RWPE1 (cell line): Measurements from ENCODE around the gene KRTAP2-2.
A peak's percentile ranks its signal among the peaks of the same experiment; 100 is the strongest.
"Not testable (repeated sequence)": the region's sequence is repeated elsewhere in the genome, so short reads cannot be mapped to it uniquely, and the experiment has no call there.

Experiments used
- CTCF ChIA-PET: fragments of 350-600 bp; sonication (Branson Sonifier 250); formaldehyde crosslinking; extraction: SDS; loops from one replicate; lab custom pipeline; 2021; lab: Yijun Ruan, JAX
- POLR2A ChIA-PET: fragments of 400-600 bp; formaldehyde crosslinking; extraction: SDS; loops from one replicate; lab custom pipeline; 2020; ENCODE audit warnings: antibody characterized with exemption; ENCODE audit not compliant: low non-redundant PET; lab: Yijun Ruan, JAX
- DNase-seq: peaks from one replicate; pipeline ENCODE4 v3.0.0; 2012; ENCODE audit warnings: low spot score
- H3K27ac ChIP-seq: fragments of 450-650 bp; 2 replicates; pipeline ENCODE4 v1.5.1; 2017
- CTCF ChIP-seq: fragments of 450-650 bp; conservative IDR thresholded peaks from 2 replicates; pipeline ENCODE4 v1.5.1; 2017; ENCODE audit warnings: low read depth, mild to moderate bottlenecking

Gene KRTAP2-2

GRCh38 chr17:41096055-41096454 is 41.0 kb upstream of the KRTAP2-2 start:
- CTCF ChIA-PET, result no interaction called here
- no peak for DNase-seq
- no peak overlapping the region for H3K27ac ChIP-seq
- POLR2A ChIA-PET, result no interaction called here
- TF ChIP-seq CTCF, result no peak

GRCh38 chr17:41088760-41089352 is 33.8 kb upstream of the KRTAP2-2 start:
- H3K27ac ChIP-seq, POLR2A ChIA-PET, CTCF ChIA-PET, DNase-seq: not testable (repeated sequence)

GRCh38 chr17:41084100-41084856 is 29.2 kb upstream of the KRTAP2-2 start, which contains the start of gene KRTAP4-7:
TSS of gene KRTAP4-7 (plus strand) at chr17:41084150. CDS start at chr17:41084207, 57 bp downstream.
- DNase-seq, H3K27ac ChIP-seq, POLR2A ChIA-PET, CTCF ChIA-PET: not testable (repeated sequence)

GRCh38 chr17:41083427-41083826 is 28.4 kb upstream of the KRTAP2-2 start:
- POLR2A ChIA-PET, CTCF ChIA-PET, DNase-seq, H3K27ac ChIP-seq: not testable (repeated sequence)

- H3K27ac ChIP-seq, result no peak overlapping the region
- POLR2A ChIA-PET, result no interaction called here
- TF ChIP-seq CTCF, result no peak
- DNase-seq, result peak; percentile 30
- CTCF ChIA-PET, result no interaction called here
Observed at GRCh38 chr17:41082626-41083025, 27.6 kb upstream of the KRTAP2-2 start.

- no peak for TF ChIP-seq CTCF
- CTCF ChIA-PET, result no interaction called here
- POLR2A ChIA-PET, result no interaction called here
- H3K27ac ChIP-seq, result no peak overlapping the region
- DNase-seq, result no peak
Observed at GRCh38 chr17:41076788-41077187, 21.8 kb upstream of the KRTAP2-2 start.

GRCh38 chr17:41073676-41074075 is 18.6 kb upstream of the KRTAP2-2 start:
- TF ChIP-seq CTCF, result no peak
- no peak overlapping the region for H3K27ac ChIP-seq
- POLR2A ChIA-PET, result no interaction called here
- no peak for DNase-seq
- CTCF ChIA-PET, result no interaction called here

- POLR2A ChIA-PET, result no interaction called here
Observed at GRCh38 chr17:41071606-41072360, 16.8 kb upstream of the KRTAP2-2 start.

More at GRCh38 chr17:41071606-41072360, 16.8 kb upstream of the KRTAP2-2 start:
- CTCF ChIA-PET, result no interaction called here
- no peak for TF ChIP-seq CTCF
- no peak for DNase-seq
- no peak overlapping the region for H3K27ac ChIP-seq
